OCI-LY3 (cell line): ENCODE measurements around the gene CIT.

Source experiments
- H2AFZ ChIP-seq: fragments of 200-600, 300-600 bp; shearing (Covaris generic); 2 replicates; pipeline ENCODE4 v1.6.0; 2014; ENCODE audit warnings: antibody characterized with exemption, low read depth, low read length
- H3K27ac ChIP-seq: fragments of 200-600, 300-600 bp; sonication (generic); 2 replicates; pipeline ENCODE4 v1.5.1; 2014; ENCODE audit warnings: mild to moderate bottlenecking, low read length, moderate library complexity, mixed read lengths
- H3K27me3 ChIP-seq: fragments of 200-600, 300-600 bp; sonication (generic); 2 replicates; pipeline ENCODE4 v1.6.1; 2014; ENCODE audit warnings: low read depth, low read length, mixed read lengths
- H3K36me3 ChIP-seq: fragments of 200-600, 300-600 bp; sonication (generic); replicated peaks from 2 replicates; pipeline ENCODE3; 2014; ENCODE audit warnings: low read depth, low read length, mixed read lengths
- H3K4me1 ChIP-seq: fragments of 300-600, 200-600 bp; sonication (generic); 2 replicates; pipeline ENCODE4 v1.6.1; 2014; ENCODE audit warnings: low read length, mixed read lengths
- H3K4me2 ChIP-seq: fragments of 200-600, 300-600 bp; sonication (generic); 2 replicates; pipeline ENCODE4 v1.6.1; 2014; ENCODE audit warnings: low read length, mixed read lengths
- H3K4me3 ChIP-seq: fragments of 300-600, 200-600 bp; sonication (generic); 2 replicates; pipeline ENCODE4 v1.5.1; 2014; ENCODE audit warnings: antibody characterized with exemption, mild to moderate bottlenecking, low read length, moderate library complexity
- H3K79me2 ChIP-seq: fragments of 300-600, 200-600 bp; shearing (Covaris generic); 2 replicates; pipeline ENCODE4 v1.6.1; 2014; ENCODE audit warnings: mild to moderate bottlenecking, low read length, mixed read lengths
- H3K9ac ChIP-seq: fragments of 300-600, 200-600 bp; shearing (Covaris generic); 2 replicates; pipeline ENCODE4 v1.6.0; 2014; ENCODE audit warnings: mild to moderate bottlenecking, low read length, moderate library complexity
- H3K9me3 ChIP-seq: fragments of 200-600, 300-600 bp; shearing (Covaris generic); 2 replicates; pipeline ENCODE4 v1.6.1; 2014; ENCODE audit warnings: low read length, mixed read lengths; ENCODE audit not compliant: insufficient read depth
- H4K20me1 ChIP-seq: fragments of 200-600, 300-600 bp; sonication (generic); 2 replicates; pipeline ENCODE4 v1.6.1; 2016; ENCODE audit warnings: low read length, mixed read lengths; ENCODE audit not compliant: insufficient read depth
- CTCF ChIP-seq: fragments of 200-600, 300-600 bp; sonication (generic); IDR thresholded peaks from 2 replicates; pipeline ENCODE4 v1.5.1; 2014; ENCODE audit warnings: antibody characterized with exemption, low read length, low read depth
- EZH2phosphoT487 ChIP-seq: fragments of 200-600 bp; shearing (Covaris generic); IDR thresholded peaks from 2 replicates; pipeline ENCODE4 v1.6.1; 2018; ENCODE audit warnings: antibody characterized with exemption, mixed run types, low read depth

Gene CIT

GRCh38 chr12:119714614-119715267, 162.4 kb downstream of the CIT start:
- peaks cover 40% of the 10 kb centered on the region for H3K36me3 ChIP-seq

GRCh38 chr12:119713551-119714031, 163.5 kb downstream of the CIT start:
- no peak for TF ChIP-seq CTCF
- TF ChIP-seq EZH2phosphoT487: no peak
- Histone ChIP-seq H3K4me3 (no peak overlapping the region), H3K36me3 (peaks cover 41% of the 10 kb centered on the region), H3K9ac (no peak overlapping the region), H3K9me3 (no peaks in the 10 kb centered on the region), H2AFZ (no peak overlapping the region), H3K4me1 (no peaks in the 10 kb centered on the region), H3K79me2 (no peaks in the 10 kb centered on the region), H4K20me1 (no peaks in the 10 kb centered on the region), H3K4me2 (no peak overlapping the region), H3K27me3 (no peaks in the 10 kb centered on the region), H3K27ac (no peak overlapping the region)

More at GRCh38 chr12:119714614-119715267, 162.4 kb downstream of the CIT start:
- Histone ChIP-seq H2AFZ (no peak overlapping the region), H3K9ac (no peak overlapping the region), H4K20me1 (no peaks in the 10 kb centered on the region), H3K9me3 (no peaks in the 10 kb centered on the region), H3K4me3 (no peak overlapping the region), H3K79me2 (no peaks in the 10 kb centered on the region), H3K4me1 (no peaks in the 10 kb centered on the region), H3K27me3 (no peaks in the 10 kb centered on the region), H3K27ac (no peak overlapping the region), H3K4me2 (no peak overlapping the region)
- TF ChIP-seq EZH2phosphoT487 (no peak), CTCF (no peak)

- H3K4me3 ChIP-seq: no peak overlapping the region
- H3K4me2 ChIP-seq: no peak overlapping the region
- TF ChIP-seq EZH2phosphoT487: no peak
- TF ChIP-seq CTCF: no peak
- no peaks in the 10 kb centered on the region for H3K4me1 ChIP-seq
- H3K27me3 ChIP-seq: no peaks in the 10 kb centered on the region
- H2AFZ ChIP-seq: no peak overlapping the region
- no peaks in the 10 kb centered on the region for H3K9me3 ChIP-seq
- no peak overlapping the region for H3K27ac ChIP-seq
- no peaks in the 10 kb centered on the region for H3K79me2 ChIP-seq
- no peaks in the 10 kb centered on the region for H4K20me1 ChIP-seq
- peaks cover 39% of the 10 kb centered on the region for H3K36me3 ChIP-seq
- H3K9ac ChIP-seq: no peak overlapping the region
These were observed 164.4 kb downstream of the CIT start for GRCh38 chr12:119712721-119713120.

GRCh38 chr12:119711693-119712092, 165.4 kb downstream of the CIT start:
- TF ChIP-seq EZH2phosphoT487: no peak
- no peak for TF ChIP-seq CTCF
- Histone ChIP-seq H3K36me3 (peaks cover 44% of the 10 kb centered on the region), H2AFZ (no peak overlapping the region), H3K9ac (no peak overlapping the region), H3K4me1 (no peaks in the 10 kb centered on the region), H4K20me1 (no peaks in the 10 kb centered on the region), H3K4me2 (no peak overlapping the region), H3K4me3 (no peak overlapping the region), H3K9me3 (no peaks in the 10 kb centered on the region), H3K27me3 (no peaks in the 10 kb centered on the region), H3K79me2 (no peaks in the 10 kb centered on the region), H3K27ac (no peak overlapping the region)
